ENCODE data around the gene MAD2L1.

DNA sequence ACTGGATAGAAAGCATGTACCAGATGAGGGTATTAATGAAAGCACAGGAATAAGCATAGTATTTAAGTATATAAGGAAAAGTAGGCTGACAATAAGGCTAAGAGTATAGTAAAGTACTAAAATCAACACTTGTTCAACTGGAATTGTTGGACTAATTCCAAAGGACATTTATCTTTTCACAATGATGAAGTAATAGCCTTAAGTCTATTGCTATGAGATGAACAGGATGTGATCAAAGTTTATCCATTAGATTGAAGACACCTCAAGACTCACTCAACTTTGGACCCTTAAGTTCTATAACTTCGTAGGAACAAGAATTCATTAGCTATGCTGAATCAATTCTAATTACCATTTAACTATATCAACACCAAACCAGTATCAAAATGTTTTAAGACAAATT, 7.6 kb downstream of the MAD2L1 start:
- no peak for TF ChIP-seq POLR2A (IDR thresholded peaks at IDR 0.05; ENCODE audit: low read depth, low read length)
- TF ChIP-seq FOS (IDR thresholded peaks at IDR 0.05; ENCODE audit: borderline replicate concordance, insufficient read depth, low read length), result no peak
- TF ChIP-seq, protein P1, sequence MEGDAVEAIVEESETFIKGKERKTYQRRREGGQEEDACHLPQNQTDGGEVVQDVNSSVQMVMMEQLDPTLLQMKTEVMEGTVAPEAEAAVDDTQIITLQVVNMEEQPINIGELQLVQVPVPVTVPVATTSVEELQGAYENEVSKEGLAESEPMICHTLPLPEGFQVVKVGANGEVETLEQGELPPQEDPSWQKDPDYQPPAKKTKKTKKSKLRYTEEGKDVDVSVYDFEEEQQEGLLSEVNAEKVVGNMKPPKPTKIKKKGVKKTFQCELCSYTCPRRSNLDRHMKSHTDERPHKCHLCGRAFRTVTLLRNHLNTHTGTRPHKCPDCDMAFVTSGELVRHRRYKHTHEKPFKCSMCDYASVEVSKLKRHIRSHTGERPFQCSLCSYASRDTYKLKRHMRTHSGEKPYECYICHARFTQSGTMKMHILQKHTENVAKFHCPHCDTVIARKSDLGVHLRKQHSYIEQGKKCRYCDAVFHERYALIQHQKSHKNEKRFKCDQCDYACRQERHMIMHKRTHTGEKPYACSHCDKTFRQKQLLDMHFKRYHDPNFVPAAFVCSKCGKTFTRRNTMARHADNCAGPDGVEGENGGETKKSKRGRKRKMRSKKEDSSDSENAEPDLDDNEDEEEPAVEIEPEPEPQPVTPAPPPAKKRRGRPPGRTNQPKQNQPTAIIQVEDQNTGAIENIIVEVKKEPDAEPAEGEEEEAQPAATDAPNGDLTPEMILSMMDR (IDR thresholded peaks at IDR 0.05; ENCODE audit: extremely low read depth in 1 of 2, insufficient read depth in 1 of 2, low read depth in 1 of 2, low read length in 2 of 2), result no peak
- TF ChIP-seq, protein P2, sequence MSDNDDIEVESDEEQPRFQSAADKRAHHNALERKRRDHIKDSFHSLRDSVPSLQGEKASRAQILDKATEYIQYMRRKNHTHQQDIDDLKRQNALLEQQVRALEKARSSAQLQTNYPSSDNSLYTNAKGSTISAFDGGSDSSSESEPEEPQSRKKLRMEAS (IDR thresholded peaks at IDR 0.05; ENCODE audit: insufficient read depth, insufficient read length), result no peak
